LNCAP (cell line): Measurements from ENCODE around the gene IL1A.
A peak's percentile ranks its signal among the peaks of the same experiment; 100 is the strongest.

Source experiments
- TF ChIP-seq, protein P1 (sequence below): fragments of 450-650 bp; IDR thresholded peaks from 2 replicates; pipeline ENCODE4 v1.5.1; 2017; ENCODE audit warnings: mild to moderate bottlenecking

Gene IL1A

DNA sequence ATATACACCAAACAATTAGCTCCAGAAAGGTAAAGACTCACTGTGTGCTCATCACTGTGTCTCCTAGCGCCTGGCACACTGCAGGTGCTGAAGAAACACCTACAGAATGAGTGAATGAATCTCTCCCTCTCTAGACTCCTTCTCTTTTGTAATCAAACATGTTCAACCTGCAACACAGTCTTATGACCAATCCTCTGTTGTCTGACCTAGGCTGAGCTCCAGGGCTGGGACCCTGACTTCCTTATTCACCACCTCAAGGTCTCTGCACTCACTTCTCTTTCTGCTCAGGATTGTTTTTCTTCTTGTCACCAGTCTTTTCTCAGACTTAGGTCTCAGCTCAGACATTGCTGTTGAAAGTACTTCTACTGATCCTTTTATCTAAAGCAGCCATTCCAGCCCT is 29.7 kb downstream of the IL1A start:
- TF ChIP-seq, protein P1, sequence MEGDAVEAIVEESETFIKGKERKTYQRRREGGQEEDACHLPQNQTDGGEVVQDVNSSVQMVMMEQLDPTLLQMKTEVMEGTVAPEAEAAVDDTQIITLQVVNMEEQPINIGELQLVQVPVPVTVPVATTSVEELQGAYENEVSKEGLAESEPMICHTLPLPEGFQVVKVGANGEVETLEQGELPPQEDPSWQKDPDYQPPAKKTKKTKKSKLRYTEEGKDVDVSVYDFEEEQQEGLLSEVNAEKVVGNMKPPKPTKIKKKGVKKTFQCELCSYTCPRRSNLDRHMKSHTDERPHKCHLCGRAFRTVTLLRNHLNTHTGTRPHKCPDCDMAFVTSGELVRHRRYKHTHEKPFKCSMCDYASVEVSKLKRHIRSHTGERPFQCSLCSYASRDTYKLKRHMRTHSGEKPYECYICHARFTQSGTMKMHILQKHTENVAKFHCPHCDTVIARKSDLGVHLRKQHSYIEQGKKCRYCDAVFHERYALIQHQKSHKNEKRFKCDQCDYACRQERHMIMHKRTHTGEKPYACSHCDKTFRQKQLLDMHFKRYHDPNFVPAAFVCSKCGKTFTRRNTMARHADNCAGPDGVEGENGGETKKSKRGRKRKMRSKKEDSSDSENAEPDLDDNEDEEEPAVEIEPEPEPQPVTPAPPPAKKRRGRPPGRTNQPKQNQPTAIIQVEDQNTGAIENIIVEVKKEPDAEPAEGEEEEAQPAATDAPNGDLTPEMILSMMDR, result no peak

DNA sequence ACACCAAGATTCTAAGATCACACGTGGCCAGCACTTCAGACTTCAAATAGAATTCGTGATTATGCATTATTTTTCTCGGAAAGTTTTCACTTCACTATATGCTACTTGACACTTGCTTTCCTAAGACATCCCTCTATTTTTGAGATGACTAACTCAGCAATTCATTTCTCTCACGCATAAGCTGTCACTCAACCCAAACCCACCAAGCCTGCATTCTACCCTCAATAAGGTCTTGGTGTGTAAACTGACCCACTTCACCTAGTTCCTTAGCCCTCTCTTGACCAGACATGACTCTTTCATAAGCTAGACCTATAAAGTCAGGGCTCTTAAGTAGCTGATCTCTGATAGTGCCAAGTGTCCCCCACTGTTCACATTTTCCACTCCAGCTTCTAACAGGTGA is 31.6 kb downstream of the IL1A start:
- TF ChIP-seq, protein P1, result no peak

DNA sequence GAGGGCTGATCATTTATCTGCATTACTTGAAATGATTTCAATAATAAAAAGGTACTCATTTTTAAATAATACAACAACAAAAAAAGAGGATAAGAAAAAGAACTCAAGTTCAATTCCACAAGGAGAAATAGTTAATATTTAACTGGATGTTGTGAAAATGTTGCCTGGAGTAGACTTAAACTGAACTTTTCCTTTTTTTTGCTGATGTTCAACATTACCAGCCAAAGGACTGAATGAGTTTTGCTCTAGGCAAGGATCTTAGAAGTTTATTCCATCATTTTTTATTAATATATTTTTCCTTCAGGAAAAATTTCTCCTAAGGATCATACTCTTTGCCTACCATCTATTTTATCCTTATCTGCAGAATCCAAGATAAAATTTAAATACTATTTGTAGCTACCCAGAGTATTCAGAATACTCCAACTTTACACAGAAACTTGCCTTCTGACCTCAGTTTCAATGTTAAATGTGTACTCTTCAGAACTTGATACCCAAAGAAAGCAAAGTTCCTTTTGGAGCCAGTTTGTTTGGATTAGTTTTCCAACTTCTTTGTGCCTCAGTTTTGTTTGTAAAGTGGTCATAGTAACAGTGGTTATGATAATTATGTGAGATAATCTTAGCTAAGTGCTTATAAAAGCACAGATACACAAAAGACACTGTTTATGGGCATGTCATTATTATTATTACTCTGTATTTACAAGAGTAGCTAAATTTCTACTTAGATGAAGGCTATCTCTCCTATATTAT is 32.7 kb downstream of the IL1A start:
- TF ChIP-seq, protein P1, result no peak

DNA sequence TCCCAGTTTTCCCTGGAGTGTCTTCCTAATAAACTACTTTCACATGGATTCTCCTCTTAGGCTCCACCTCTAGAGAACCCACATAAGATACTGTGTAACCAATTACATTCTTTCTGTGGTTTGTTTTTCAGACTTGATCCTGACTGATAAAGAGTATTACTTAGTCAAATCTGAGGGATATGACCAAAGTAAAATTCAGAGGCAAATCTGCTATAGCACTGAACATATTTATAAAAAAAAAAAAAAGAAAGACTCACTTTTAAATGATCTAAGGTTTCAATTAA is 33.8 kb downstream of the IL1A start:
- TF ChIP-seq, protein P1, result no peak

DNA sequence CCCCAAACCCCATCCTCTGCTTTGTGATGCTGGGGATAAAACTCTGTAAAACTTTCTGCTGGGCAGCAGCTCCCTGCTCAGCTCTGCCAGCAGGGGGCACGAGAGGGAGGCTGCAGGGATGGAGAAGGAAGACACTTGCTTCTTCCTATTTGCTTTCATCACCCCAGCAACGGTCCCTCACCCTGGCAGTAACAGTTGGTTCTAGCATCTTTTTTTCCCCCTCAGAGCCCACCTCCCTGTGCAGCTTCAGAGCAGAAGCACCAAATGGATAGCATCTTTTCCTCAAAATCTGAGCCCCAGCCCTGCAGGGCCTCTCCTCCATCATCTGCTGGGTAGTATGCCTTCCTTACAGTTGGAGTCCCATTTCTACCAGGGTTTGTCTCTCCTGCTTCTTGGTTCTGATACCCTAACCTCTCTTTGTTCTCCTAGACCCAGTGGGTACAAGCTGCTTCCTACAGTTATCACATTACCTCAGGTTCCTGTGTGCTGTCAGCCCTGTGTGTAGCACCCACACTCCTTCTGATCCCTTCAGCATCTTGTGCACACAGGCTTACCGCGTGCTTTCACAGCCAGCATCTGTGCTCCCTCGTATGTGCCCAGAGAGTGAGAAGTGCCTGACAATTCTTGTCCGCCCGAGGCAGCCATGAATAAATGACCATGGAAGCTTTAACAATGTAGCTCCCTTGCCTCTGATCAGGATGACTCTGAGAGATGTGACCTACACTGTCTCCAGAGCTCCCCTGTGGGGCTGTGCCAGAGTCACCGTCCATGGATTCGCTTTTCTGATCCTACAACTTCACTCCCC is 34.3 kb downstream of the IL1A start:
- TF ChIP-seq, protein P1, result peak; percentile 87

DNA sequence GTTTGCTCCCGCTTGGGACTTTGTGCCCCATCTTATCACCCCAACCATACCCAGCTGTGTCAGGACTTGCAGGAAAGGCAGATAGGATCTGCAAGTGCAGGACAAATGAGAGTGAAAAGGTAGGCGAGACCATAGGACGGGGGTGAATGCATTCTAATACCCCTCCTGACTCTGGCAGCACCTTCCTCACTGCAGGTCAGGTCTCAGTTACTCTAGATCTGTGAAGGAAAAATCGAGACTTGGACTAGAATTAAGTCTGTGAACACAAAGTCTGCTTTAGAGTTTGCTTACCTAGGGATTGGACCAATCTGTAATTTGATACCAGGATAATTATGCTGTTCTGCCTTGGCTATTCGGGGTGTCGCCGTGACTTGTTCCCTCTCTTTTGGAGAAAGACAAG is 43.8 kb downstream of the IL1A start:
- TF ChIP-seq, protein P1, result no peak

DNA sequence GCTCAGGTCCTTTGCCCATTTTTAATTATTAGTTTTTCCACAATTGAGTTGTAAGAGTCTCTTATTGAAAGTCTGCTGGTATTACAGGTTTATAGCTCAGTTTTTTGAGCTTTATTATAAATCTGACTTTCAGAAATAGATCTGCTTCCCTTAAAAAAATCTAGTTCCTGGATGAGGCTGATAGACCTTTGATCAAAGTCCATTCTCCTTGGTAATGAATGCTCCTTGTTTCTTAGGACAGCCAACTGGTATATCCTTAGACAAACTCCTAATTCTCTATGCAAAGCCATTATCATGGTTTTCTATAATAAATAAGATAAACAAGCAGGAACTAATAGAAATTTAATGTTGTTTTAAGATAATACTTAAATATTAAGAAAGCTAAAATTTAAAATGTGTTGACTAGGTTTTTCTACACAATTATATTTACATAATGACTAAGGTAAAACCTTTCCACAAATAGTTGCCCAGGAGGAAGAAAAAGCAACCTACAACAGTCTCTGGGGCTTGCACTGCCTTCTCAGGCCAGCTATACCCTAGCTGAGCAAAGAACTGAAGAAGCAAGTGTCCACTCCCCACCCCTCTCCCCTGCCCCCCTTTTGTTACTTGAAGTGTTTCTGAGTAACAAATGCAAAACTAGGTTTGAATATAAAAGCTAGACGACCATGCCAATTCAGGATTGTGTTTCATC is 46.6 kb downstream of the IL1A start:
- TF ChIP-seq, protein P1, result no peak
